Fibroblast of villous mesenchyme (primary cell): Measurements from ENCODE around the gene HDAC10. TPM values are rescaled to one million over a fixed set of nuclear protein-coding genes. Genes with fewer than 3 reads are reported as not detected.

Source experiments
- DNase-seq: peaks from one replicate; pipeline ENCODE4 v3.0.0-alpha.2; 2010; ENCODE audit warnings: low read depth
- H3K4me3 ChIP-seq: 2 replicates; pipeline ENCODE4 v1.5.1; 2011; ENCODE audit warnings: low read depth, mild to moderate bottlenecking, low read length
- total RNA-seq: library from RNA; depleted of rRNA; stranded (reverse); fragments of >200 nt; gene quantifications from 2 replicates; pipeline ENCODE4 v1.2.3, GENCODE V29; 2012
- TF ChIP-seq, protein P1 (sequence below): IDR thresholded peaks from 2 replicates; pipeline ENCODE4 v1.5.1; 2012; ENCODE audit warnings: low read depth, mild to moderate bottlenecking, low read length; ENCODE audit not compliant: insufficient read depth

HDAC10 gene, protein sequence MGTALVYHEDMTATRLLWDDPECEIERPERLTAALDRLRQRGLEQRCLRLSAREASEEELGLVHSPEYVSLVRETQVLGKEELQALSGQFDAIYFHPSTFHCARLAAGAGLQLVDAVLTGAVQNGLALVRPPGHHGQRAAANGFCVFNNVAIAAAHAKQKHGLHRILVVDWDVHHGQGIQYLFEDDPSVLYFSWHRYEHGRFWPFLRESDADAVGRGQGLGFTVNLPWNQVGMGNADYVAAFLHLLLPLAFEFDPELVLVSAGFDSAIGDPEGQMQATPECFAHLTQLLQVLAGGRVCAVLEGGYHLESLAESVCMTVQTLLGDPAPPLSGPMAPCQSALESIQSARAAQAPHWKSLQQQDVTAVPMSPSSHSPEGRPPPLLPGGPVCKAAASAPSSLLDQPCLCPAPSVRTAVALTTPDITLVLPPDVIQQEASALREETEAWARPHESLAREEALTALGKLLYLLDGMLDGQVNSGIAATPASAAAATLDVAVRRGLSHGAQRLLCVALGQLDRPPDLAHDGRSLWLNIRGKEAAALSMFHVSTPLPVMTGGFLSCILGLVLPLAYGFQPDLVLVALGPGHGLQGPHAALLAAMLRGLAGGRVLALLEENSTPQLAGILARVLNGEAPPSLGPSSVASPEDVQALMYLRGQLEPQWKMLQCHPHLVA
- total RNA-seq: 18.7 and 19.4 TPM in 2 replicates

DNA sequence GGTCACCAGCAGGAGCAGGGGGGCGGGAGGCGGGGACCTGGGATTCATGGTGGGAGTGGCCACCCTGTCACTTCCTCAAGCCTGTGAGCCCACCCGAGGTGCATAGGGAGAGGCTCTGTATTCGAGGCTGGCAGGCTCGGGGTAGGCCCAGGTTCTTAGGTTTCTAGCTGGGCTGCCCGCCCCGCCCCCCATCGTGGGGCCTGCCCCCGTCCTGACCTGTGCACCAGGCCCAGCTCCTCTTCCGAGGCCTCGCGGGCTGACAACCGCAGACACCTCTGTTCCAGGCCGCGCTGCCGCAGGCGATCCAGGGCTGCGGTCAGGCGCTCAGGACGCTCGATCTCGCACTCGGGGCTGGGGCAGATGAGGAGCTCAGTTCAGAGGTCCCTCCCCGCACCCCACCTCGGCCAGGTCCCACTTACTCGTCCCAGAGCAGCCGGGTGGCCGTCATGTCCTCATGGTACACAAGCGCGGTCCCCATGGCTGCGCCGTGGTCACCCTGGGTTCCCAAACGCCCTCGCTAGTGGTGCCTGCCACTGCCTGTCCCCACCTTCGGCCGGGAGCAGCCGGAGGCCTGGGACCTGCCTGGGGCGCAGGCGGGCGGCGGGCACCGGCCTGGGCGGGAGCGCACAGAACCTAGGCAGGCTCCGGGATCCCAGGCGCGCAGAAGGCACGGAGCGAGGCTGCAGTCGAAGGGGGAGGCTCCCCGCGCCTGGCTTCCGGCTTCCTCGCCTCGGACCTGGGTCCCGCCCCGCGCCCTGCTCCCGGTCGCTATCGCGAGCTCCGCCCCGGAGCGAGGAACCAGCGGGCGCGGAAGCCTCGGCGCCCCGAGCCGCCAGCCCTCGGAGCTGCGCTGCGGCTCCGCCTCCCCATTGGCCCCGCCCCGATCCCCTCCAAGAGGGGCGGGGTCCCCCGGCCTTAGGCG, at the start of gene HDAC10:
TSS of gene HDAC10 (minus strand) at position 711 of the 922 bp plus-strand sequence. CDS start at position 478, 233 bp downstream.
- DNase-seq: peak; percentile 82
- TF ChIP-seq, protein P1, sequence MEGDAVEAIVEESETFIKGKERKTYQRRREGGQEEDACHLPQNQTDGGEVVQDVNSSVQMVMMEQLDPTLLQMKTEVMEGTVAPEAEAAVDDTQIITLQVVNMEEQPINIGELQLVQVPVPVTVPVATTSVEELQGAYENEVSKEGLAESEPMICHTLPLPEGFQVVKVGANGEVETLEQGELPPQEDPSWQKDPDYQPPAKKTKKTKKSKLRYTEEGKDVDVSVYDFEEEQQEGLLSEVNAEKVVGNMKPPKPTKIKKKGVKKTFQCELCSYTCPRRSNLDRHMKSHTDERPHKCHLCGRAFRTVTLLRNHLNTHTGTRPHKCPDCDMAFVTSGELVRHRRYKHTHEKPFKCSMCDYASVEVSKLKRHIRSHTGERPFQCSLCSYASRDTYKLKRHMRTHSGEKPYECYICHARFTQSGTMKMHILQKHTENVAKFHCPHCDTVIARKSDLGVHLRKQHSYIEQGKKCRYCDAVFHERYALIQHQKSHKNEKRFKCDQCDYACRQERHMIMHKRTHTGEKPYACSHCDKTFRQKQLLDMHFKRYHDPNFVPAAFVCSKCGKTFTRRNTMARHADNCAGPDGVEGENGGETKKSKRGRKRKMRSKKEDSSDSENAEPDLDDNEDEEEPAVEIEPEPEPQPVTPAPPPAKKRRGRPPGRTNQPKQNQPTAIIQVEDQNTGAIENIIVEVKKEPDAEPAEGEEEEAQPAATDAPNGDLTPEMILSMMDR: no peak

DNA sequence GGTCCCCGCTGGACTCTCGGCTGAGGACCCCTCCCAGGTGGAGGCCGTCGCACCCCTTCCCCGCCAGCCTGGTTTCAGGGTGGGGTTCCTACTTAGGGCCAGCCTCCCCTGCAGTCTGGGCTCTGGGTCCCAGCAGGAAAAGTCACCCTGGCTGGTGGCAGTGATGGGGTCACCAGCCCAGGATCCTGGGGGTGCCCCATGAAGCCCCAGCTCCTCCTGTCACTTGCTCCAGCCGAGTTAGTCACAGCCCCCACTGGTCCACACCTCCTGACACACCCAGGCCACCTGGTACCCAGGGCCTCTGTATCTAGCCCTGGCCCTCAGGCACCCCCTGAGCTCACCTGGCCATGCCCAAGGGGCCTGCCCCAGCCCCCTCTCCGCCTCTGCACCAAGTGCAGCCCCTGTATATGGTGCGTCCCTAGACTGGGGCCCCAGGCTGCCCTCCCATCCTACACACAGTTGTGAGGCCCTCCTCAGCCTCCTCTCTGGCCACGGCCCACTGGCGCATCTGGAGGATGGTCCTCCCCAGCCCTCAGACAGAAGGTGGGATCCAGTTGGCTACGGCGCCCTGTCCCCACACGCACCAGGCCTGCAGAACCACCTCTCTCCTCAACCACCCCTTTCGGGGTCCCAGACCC, 49.7 kb upstream of the HDAC10 start:
- DNase-seq: no peak
- peak overlapping the region; percentile 9 for H3K4me3 ChIP-seq
- TF ChIP-seq, protein P1: no peak

More for the DNA sequence above, at the start of gene HDAC10:
- H3K4me3 ChIP-seq: peak within 1 kb of the TSS; percentile 76

DNA sequence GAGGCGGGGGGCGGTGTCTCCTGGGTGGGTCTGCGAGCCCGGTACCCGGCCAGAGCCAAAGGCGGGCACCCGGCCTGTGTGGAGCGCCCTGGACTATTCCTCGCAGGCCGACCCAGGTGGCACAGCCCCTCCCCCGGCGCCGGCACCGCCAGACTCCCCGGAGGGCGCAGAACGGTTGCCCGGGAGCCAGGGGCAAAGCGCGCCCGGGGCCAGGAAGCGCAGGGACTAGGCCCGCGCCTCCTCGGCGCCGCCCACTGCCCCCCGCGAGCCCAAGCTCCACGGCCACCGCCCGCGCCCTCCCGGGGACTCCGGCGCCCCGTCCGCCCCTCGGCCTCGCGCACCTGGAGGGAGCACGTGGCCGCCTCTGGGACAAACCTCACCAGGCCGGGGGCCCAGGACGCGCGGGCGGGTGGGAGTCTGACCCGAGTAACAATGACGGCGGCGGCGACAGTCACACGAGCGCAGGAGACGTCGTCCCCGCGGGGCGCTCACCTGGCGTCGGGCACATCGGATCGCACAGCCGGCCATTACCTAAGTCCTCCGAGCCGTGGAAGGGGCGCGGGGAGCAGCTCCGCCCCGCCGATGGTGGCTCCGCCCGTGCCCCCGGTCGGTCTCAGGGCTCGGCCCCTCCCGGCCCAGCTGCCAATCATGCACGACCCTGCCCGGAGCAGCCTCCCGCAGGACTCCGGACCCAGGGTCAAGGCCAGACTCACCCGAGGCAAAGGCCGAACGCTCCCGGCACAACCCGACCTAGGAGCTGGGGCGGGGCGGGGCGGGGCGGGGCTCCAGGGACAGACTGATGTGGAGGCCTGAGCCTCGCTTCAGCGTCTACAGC, 48.9 kb upstream of the HDAC10 start:
- DNase-seq: no peak
- H3K4me3 ChIP-seq: peak overlapping the region; percentile 37
- TF ChIP-seq, protein P1: no peak

DNA sequence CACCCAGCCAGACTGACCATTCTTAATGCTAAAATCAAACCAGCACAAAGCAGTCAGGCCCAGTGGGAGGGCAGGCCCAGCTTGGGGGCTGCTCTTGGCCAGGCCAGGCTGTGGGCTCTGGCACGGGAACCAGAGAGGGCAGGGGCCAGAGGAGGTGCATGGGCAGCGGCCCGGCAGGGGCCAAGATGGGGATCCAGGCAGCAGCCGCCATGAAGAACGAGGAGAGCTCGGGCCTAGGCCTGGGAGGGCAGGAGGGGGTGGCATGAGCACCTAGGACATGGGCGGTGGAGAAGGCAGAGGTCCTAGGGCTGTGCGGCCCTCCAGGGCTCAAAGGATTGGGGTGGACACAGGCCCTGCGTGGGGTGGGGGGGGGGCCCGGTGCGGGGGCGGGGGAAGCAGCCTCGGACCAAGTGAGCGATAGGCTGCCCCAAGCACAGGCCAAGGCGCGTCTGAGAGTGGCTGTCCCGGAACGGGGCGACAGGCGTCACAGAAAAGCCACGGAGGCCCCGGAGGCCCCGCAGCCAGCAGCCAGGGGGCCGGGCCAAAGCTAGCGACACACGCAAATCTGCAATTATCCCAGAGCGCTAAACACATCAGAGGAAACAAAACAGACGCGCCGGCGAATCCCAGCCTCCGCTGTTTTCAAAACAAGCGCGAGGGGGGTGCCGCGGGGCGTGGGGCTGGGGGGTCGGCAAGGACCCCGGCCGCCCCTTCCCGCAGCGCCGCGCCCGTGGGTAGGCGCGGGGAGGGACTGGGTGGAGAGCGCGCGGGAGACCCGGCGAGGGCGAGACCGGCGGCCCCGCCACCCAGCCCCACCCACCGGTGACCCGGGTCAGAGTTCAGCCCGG, 48.1 kb upstream of the HDAC10 start:
- H3K4me3 ChIP-seq: peak overlapping the region; percentile 23
- TF ChIP-seq, protein P1: no peak
- DNase-seq: peak; percentile 63

DNA sequence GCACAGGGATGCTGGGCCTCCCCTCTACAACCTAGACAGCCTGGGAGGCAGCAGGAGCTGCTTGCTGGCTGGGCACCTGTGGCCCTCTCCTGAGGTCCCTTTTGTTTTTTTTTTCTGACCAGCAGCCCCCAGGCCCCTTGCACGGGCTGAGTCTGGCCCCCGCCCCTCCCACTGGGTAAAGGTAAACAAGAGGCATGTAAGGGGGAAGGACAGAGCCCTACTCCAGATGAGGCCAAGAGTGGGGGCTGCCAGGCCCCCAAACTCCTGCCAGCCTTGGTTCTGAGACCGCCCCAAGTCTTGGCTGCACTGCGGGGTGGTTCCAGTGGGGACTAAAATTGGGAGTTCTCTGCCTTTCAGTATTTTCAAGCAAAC, 47.2 kb upstream of the HDAC10 start:
- DNase-seq: no peak
- H3K4me3 ChIP-seq: no peak overlapping the region
- TF ChIP-seq, protein P1: no peak
